ENCODE measurements around the gene SPI1.

Gene SPI1

DNA sequence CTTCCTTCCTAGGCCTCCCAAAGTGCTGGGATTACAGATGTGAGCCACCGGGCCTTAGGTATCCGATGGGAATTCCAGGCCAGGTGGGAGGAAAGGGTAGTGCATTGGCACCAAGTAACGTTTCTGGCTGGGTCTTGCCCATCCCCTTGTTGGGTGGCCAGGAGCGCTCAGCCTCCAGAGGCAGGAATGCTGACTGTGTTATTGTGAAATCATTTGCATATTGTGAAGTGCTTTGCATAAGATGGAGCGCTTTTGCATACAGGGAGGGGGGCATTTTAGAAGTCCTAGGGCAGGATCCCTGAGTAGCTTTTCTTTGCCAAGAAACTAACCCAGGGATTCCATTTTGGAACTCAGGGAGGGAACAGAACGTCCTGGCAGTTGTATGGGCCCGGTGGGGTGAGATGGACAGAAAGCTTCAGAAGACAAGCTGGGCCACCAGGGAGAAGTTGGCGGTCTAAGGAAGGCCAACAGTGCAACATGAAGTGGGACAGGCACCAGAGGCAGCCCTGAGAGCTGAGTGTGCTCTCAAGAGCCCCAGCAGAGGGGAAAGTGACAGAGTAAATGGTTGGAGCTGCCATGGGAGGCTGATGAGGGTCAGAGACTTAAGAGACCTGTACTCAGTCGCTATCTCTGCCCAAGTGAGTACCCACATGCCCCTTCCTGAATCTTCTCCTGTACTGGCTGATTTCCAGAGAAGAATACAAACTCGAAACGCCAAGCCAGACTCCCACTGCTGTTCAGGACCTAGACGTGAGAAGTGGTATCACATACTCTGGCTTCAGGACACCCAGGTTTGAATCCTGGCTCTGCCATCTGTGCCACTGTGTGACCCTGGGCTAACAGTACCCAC is 28.8 kb upstream of the SPI1 start:
- no peak for DNase-seq

DNA sequence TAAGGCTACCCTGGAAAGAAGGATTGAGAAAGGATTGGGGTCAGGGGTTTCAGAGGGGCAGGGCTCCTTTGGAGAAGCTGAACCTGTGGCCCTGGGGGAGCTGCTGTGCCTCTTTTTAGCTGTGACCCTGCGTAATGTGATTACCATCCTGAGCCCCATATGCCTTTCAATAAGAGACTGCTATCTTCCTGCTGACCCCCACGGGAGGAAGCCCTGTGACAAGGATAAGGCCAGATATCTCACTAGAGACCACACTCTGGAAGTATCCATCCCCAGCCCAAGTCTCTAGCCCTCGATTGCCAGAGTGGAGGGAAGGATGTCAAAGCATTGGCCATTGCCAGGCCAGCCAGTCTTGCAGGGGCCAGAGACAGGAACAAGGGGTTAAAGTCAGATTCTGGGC is 25.2 kb upstream of the SPI1 start:
- no peak for DNase-seq

DNA sequence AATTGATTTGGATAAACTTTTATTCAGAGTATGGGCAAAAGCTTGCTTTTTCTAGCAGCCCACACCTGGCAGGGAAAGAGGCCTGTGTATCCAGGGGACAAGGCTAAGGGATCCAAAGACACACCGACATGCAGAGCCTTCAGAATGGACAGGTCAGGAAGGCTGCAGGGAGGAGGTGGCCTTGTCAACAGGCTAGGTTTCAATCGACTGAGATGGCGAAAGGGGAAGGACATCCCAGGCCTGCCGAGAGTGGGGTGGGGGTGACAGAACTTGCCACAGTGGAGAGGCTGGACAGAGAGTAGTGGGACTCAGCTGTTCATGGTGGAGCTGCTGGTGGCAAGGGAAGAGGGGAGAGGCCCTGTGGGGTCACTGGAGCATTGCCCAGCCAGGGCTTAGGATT is 24.8 kb upstream of the SPI1 start:
- DNase-seq: no peak

DNA sequence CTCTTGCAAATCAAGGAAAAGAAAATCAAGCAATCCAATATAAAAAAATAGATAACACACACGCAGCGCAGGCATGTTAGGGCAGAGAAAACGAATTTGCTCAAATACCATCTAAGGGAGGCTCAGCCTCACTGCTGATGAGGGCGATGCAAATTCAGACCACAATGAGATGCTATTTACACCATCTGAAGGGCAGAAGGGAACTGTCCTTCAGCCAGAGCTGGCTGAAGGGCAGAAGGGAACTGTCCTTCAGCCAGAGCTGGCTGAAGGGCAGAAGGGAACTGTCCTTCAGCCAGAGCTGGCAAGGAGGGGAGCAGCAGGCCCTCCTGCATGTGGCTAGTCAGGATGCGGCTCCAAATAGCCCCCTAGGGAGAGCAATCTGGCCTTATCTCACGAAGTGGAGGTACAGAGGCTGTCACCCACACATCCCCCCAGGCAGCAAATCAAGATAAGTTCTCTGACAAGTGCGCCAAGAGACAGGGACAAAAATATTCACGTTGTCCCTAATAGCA is 22.5 kb upstream of the SPI1 start:
- DNase-seq: no peak

DNA sequence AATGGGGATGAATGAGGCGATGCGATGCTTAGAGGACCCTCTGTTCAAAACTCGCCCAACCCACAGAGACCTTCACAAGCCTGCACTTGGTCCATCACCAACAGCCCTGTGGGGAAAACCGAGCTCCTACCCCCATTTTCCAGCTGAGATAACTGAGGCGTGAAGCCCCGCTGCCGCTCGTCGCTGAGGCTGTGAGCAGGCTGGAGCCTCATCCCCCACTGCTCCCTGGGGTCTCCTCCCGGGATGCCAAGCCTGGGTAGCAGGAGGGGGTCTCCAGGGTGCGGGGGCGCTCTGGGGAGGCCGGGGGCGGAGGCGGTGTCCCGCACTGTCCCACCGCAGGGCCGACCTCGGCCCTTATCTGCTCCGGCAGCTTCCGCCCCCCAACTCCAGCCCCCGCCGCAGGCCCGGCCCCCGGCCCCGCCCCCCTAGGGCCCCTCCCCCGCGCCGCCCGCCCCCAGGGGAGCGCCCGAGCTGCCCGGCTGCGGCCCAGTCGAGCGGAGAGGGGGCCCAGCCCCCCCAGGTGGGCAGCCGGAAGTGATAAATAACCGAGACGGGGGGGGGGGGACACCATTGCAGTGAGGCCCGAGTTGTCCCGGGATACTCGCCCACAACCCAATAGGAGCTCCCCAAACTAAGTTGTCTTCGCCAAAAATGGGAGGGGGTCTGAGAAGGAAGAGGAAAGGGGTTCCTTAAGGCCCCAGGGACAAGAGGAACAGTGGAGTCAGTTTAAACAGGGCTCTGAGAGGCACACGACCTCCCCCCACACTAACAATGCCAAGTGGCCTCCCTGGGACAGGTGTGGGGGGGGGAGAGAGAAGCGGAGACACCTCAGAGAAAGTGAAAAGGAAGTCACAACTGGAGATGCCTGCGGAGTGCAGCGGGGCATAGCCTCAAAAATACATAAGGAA is 21.8 kb upstream of the SPI1 start:
- peak; percentile 23 to 42 for DNase-seq

DNA sequence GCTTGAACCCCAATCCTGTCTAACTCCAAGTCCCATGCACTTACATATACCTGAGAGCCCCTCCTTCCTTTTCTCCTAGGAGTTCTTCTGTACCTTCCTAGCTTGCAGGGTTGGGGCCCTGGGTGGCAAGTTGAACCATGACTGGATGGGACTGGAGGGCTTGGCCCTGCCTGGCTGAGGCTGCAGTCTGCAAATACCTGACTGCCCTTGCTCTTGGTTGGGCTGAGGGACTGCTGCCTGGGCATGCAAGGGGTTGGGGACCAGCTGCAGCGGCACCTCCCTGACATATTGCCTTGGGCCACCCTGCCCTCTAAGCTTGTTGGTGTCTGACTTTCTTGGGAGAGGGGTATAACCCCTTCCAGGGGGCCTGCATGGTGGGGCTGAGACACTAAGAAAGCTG is 20.2 kb upstream of the SPI1 start:
- no peak for DNase-seq

DNA sequence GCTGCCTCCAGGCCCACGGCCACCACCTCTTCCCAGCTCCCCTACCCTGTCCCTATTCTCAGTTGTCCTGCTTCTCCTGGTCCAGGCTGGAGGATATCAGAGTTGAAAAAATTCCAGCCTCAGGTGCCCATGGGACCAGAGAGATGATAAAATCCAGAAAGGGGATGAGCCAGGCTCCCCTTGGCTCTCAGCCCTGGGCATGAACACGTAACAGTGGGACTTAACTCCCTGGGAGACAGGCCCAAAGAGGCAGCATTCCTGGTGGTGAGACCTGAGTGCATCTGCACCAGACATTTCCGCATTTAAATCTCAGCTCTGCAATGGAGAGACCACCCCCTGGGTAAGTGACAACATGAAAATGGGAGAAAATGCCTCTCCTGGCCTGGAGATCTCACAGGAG is 19.7 kb upstream of the SPI1 start:
- DNase-seq: no peak

DNA sequence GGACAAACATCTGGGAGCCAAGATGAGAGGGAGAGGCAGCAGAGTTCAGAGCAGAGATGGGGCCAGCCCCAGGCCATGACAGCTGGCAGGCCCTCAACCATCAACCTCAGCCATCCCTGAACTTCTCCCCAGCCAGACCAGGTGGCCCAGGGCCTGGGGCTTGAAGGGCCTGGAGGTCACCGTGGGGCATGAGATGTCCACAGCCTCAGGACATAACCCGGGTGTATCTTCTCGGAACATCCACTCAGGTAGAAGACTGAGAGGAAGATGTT is 17.6 kb upstream of the SPI1 start:
- DNase-seq: no peak

DNA sequence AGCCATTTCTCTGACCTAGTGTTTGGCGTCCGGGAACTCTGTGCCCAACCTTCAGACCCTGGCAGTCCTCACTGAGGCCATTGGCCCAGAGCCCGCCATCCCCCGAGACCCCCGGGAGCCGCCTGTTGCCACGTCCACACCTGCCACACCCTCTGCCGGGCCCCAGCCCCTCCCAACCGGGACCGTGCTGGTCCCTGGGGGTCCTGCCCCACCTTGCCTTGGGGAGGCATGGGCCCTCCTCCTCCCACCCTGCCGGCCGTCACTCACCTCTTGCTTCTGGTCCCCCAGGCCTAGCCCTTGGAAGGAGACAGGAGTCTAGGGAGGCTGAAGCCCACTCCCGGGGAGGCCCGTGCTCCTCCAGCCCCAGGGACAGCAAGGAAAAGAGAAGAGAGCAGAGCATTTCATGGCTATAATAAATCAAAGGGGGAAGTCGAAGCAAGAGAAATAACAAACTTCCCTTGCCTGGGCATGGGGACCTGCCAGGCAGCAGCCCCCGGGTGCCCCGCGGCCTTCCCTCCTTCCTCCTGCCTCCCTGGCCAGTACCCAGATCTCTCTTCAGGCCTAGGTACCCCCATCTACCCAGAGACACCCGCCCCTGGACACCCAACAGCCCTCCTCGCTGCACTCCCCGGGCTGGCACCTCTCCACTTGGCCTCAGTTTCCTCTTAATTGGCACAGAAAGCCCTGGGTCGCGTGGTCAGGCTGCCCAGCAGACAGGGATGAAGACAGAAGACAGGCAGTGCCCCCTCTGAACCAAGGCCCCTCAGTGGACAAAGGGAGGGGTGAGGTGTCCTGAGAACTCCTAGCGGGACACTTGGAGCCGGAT is 17.1 kb upstream of the SPI1 start:
- DNase-seq: no peak

DNA sequence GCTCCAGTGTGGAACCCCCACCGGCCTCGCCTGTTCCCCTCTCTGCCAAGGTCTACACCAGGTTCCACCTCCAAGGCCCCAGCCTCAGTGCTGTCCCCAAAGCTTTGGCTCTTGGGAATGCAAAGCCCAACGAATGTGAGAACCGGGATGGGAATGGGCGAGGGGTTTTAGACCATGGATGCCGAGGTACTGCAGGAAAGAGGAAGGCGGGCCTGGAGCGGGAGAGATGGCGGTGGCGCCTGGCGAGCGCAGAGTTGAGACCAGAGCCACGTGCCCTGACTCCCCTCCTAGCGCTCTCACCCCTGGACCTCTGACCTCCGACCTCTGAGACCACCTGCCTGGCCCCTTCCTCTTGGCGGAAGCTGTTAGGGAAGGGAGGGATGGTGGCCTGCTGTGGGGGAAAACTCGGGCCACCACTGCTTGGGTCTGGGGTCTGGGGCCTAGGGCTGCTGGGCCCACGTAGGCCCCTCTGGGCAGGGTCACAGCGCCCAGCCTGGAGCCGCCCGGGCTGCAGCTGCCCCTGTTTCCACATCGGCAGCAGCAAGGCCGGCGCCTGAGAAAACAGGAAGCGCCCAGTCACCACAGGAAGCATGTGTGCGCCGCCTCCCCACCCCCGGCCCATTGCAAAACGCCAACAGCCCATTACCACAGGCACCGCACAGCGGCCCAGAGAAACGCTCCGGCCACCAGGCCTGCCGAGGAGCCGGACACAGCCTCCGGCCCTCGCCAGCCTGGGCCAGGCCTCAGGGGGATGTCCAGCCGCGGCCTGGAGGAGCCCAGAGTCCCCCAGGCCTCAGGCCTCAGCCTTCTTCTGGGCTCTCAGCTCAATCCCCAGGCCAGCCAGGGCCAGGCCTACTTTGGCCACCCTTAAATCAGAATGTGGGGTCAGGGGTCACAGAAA is 16.2 kb upstream of the SPI1 start:
- peak; percentile 56 to 57 for DNase-seq

DNA sequence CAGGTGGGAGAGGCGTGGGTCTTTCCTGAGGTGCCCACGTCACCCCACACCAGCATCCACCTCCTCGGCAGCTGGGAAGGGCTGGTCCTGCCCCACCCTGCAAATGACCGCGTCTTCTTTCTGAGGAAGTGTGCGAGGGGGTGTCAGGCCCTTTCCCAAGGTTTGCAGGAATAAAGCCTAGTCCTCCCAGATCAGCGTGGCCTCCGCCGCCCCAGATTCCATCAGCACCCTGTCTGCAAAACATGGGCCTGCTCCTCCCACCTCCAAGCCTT is 15.6 kb upstream of the SPI1 start:
- no peak for DNase-seq

DNA sequence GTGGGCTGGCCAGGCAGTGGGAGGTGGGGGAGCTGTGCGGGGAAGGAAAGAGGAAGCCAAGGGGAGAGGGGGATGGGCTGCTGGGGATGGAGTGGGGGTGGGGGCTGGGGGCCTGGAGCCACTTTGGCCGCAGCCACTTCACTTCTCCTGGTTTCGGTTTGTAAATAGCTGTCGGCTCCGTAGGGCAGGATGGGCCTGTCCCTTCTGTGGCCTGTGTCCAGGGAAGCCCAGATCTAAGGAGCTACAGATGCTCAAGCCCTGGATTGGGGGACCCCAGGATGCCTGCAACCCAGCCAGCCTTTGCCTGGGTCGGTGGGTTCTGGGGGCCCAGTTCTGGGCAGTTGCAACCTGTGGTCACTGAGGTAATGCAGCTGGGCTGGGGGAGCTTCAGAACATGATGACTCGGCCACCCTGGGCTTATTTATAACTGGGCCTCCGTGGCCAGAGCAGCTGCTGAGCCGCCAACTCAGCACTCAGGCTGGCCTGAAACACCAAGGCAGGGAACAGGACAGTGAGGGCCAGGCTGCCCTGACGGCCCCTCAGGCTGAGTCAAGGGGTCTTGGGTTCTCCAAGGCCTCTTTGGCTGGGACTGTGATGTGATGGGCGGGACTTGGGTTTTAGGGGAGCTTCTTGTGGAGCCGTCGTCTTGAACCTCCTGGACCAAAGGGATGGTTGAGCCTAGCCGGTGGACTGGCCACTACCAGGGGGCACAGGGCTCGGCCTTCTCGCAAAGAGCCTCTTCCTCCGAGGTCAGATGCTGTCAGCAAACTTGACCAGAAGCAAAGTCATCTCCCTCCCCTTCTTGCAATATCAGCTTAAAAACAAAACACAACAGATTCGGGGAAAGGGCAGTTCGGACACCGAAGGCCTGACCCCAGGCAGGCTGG is 15.1 kb upstream of the SPI1 start:
- no peak for DNase-seq

DNA sequence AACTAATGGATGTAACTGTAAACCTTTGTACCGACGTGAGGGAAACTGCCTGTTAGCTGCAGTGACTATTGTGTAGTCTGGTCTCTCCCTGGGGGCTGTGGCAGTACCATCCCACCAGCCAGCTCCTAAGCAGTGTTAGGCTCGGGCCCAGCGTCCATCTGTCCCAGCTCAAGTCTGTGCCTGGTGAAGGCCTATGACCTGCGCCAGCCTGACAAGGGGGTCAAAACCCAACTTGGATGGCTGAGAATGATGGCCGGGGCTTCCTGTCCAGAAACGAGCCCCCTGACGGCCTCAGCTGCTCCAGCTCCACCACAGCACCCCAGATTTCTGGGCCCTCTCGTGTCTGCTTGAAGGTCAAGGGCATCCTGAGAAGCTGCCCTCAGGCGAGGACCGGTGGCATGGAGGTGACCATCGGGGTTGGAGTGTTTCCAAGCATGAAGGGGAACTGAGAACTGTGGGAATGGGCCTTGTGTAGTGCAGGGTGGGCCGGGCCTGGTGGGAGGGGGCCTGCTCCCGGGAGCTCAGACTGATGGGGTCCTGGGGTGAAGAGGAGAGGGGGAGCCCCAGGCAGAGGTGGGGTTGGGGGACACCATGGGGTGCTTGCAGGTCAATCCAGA is 14.3 kb upstream of the SPI1 start:
- DNase-seq: no peak

DNA sequence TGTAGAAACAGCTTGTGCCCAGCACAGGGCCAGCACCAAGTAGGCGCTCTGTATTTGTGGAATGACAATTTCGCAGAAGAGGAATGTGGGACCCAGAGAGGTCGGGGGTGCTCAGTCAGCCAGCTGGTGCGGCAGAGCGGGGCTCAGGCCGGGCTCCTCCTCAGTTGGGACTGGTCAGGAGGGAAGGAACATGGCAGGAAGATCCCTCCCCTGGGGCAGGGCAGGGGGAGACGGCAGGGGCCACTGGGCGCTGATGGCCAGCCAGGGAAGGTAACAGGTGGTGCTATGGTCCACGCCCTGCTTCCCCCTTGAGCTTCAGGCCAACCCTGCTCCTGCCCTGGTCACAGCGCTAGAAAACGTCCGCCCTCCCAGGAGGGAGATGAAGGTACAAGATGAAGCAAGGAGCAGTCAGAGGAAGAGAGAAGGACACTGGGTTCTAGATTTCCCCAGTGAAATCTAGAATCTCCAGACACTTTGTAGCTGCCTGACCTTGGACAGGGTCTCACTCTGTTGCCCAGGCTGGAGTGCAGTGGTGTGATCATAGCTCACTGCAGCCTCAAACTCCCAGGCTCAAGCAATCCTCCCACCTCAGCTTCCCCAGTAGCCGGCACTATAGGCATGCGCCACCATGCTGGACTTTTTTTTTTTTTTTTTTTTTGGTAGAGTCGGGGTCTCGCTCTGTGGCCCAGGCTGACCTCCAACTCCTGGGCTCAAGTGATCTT is 13.5 kb upstream of the SPI1 start:
- no peak for DNase-seq

DNA sequence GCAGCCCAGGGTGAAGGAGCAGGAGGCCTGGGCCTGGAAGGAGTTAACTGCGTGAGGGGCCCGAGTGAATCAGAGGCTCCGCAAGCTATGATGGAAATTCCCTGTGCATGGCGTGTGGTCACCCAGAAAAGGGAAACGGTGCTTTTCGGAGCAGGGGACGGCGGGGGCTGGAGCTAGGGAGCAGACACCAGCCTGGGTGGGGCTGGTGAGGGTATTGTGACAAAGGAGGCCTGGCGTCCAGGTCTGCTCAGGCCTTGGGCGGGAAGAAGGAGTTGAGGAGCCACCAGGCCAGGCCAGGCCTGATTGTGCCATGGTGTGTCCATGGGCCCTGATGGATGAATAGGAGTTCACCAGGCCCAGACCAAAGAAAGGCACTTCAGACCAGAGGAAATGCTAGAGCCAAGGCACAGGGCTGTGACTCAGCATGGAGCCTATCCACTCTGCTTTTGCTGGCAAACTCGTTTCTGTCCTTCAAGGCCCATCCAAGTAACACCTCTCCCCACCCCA is 12.8 kb upstream of the SPI1 start:
- DNase-seq: no peak

DNA sequence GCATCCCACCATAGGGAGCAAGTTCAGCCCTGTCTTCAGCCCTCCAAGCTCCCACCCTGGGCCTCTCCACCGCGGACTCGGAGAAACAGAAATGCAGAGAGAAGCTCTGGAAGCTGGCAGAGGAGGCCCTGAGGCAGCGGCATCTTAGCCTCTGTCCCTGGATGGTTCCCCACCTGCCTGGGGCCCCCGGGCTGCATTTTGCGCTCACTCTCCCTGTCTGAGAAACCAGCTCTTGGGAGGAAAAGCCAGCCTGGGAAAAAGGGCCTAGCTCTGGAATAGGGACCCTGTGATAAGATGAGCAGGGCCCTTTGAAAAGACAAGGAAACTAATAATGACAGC is 12.0 kb upstream of the SPI1 start:
- DNase-seq: no peak

DNA sequence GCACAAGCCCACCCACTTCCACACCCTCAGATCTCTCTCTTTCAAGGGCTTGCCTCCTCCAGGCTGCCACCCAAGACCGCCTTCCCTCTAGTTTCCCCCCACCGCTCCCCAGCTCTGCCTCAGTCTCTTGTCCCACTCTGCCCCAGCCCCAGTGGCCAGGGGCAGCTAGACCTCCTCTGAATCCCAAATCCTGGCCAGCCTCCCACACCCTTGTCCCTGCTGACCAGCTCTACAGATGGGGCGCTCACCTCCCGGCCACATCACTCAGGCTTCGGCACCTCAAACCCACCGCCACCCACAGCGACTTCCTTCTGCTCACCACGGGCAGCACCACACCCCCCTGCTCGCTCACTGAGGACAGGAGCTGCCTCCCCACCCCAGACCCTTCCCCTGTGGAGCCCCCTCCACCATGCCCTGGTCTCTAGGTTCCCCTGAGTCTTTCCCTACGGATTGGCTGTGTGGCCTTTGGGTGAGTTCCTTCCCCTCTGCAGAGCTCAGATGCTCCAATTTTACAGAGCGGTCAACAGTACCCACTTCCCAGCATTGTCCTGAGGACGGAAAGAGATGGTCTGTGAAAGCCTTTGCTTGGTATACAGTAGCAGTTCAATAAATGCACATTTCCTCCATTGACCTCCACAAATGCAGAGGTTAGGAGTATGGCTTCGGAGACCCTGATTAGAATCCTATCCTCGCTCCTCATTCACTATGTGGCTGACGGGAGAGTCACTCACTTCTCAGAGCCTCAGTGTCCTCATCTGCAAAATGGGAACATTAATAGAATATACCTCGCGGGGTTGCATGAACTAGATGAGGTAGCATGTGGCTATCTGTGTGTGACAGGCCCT is 11.5 kb upstream of the SPI1 start:
- no peak for DNase-seq

DNA sequence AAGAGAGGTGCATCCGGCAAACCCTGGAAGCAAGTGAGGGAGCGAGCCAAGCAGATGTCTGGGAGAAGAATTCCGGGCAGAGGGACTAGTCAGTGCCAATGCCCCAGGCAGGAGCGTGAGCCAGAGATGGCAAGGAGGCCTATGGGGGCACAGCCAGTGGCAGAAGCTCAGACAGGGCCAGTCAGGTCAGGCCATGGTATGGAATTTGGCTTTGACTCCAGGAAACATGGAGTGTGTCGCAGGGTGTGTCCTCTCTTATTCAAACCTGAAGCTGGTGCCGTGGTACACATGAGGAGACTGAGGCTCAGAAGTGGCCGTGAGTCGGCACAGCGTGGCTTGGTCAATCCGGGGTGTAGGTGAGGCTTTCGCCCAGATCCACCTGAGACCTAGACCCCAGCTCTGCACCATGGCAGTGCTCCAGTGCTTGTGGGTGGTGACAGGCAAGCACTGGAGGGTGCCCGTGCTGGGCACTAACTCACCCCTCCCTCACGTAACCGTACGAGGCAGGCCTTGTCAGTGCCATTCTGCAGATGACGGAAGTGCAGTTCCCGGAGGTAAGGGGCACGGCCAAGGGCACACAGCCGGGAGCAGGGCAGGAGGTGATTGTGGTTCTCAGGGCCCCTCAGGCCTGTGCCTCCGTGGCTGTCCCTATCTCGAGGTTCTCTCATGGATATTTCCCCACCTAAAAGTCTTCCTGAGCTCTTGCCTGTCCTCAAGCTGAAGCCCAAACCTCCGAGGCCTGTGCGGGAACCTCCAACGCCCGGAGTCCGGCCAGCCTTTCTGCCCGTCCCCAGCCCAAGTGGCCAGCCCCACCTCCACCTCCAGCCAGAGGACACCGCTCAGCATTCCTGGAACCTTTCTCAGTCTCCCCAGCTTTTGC is 10.6 kb upstream of the SPI1 start:
- DNase-seq: no peak
